SK-N-SH treated with all-trans-retinoic acid at 6 μM for 48 hours (cell line): ENCODE measurements around the gene STXBP1.

Source experiments
- ATAC-seq: fragments of 200-7000 bp; cut with Tn5 transposase; 3 replicates; pipeline ENCODE4 v1.9.1; 2020; ENCODE audit warnings: mild to moderate bottlenecking, moderate library complexity
- ARNTL ChIP-seq: fragments of 450-650 bp; formaldehyde crosslinking; IDR thresholded peaks from 2 replicates; pipeline ENCODE4 v1.5.0; 2020; ENCODE audit warnings: low read depth, mild to moderate bottlenecking, moderate library complexity, borderline replicate concordance
- BACH2 ChIP-seq: fragments of 250-450 bp; sonication (Bioruptor Pico); IDR thresholded peaks from 2 replicates; pipeline ENCODE4 v1.9.0; 2021; ENCODE audit warnings: mild to moderate bottlenecking, borderline replicate concordance
- CREB5 ChIP-seq: fragments of 250-450 bp; sonication (Bioruptor Pico); IDR thresholded peaks from 2 replicates; pipeline ENCODE4 v1.5.1; 2020; ENCODE audit warnings: low read depth, mild to moderate bottlenecking, moderate library complexity
- CSDC2 ChIP-seq: fragments of 250-450 bp; sonication (Bioruptor Pico); IDR thresholded peaks from 2 replicates; pipeline ENCODE4 v1.5.0; 2020; ENCODE audit warnings: mild to moderate bottlenecking, moderate library complexity
- CSRNP3 ChIP-seq: fragments of 250-450 bp; sonication (Bioruptor Pico); IDR thresholded peaks from 2 replicates; pipeline ENCODE4 v1.5.1; 2021; ENCODE audit warnings: mild to moderate bottlenecking, moderate library complexity
- GLIS3 ChIP-seq: fragments of 250-450 bp; sonication (Bioruptor Pico); IDR thresholded peaks from 2 replicates; pipeline ENCODE4 v1.5.0; 2020; ENCODE audit warnings: mild to moderate bottlenecking, moderate library complexity
- ISL1 ChIP-seq: fragments of 250-450 bp; sonication (Bioruptor Pico); IDR thresholded peaks from 2 replicates; pipeline ENCODE4 v2.1.2; 2022; ENCODE audit warnings: mild to moderate bottlenecking, moderate library complexity
- PATZ1 ChIP-seq: fragments of 250-450 bp; sonication (Bioruptor Pico); IDR thresholded peaks from 2 replicates; pipeline ENCODE4 v1.8.0; 2020; ENCODE audit warnings: mild to moderate bottlenecking, moderate library complexity, borderline replicate concordance
- POU6F1 ChIP-seq: fragments of 250-450 bp; sonication (Bioruptor Pico); IDR thresholded peaks from 2 replicates; pipeline ENCODE4 v1.8.0; 2021; ENCODE audit warnings: low read depth, mild to moderate bottlenecking, moderate library complexity, borderline replicate concordance
- PPARA ChIP-seq: fragments of 250-450 bp; sonication (Bioruptor Pico); IDR thresholded peaks from 2 replicates; pipeline ENCODE4 v1.5.0; 2020; ENCODE audit warnings: mild to moderate bottlenecking, borderline replicate concordance
- RARB ChIP-seq: fragments of 250-450 bp; sonication (Bioruptor Pico); IDR thresholded peaks from 2 replicates; pipeline ENCODE4 v1.8.0; 2021; ENCODE audit warnings: mild to moderate bottlenecking, moderate library complexity
- SNAI2 ChIP-seq: fragments of 250-450 bp; sonication (Bioruptor Pico); IDR thresholded peaks from 2 replicates; pipeline ENCODE4 v1.5.0; 2020; ENCODE audit warnings: mild to moderate bottlenecking, moderate library complexity
- TOX ChIP-seq: fragments of 250-450 bp; sonication (Bioruptor Pico); IDR thresholded peaks from 2 replicates; pipeline ENCODE4 v1.8.0; 2021; ENCODE audit warnings: mild to moderate bottlenecking, moderate library complexity, borderline replicate concordance
- ZC3H10 ChIP-seq: fragments of 250-450 bp; sonication (Bioruptor Pico); IDR thresholded peaks from 2 replicates; pipeline ENCODE4 v1.5.1; 2021; ENCODE audit warnings: mild to moderate bottlenecking, moderate library complexity
- ZFP3 ChIP-seq: fragments of 250-450 bp; sonication (Bioruptor Pico); IDR thresholded peaks from 2 replicates; pipeline ENCODE4 v1.5.0; 2020; ENCODE audit warnings: mild to moderate bottlenecking, moderate library complexity
- ZFP30 ChIP-seq: fragments of 450-650 bp; formaldehyde crosslinking; IDR thresholded peaks from 2 replicates; pipeline ENCODE4 v1.5.0; 2022; ENCODE audit warnings: mild to moderate bottlenecking, moderate library complexity
- ZNF565 ChIP-seq: fragments of 450-650 bp; formaldehyde crosslinking; conservative IDR thresholded peaks from 2 replicates; pipeline ENCODE4 v1.5.0; 2020; ENCODE audit warnings: low read depth, mild to moderate bottlenecking, moderate library complexity
- ZNF70 ChIP-seq: fragments of 450-650 bp; formaldehyde crosslinking; IDR thresholded peaks from 2 replicates; pipeline ENCODE4 v1.5.0; 2020; ENCODE audit warnings: mild to moderate bottlenecking, moderate library complexity
- ZNF8 ChIP-seq: fragments of 450-650 bp; formaldehyde crosslinking; IDR thresholded peaks from 2 replicates; pipeline ENCODE4 v1.5.0; 2020; ENCODE audit warnings: mild to moderate bottlenecking, moderate library complexity

STXBP1 gene

GRCh38 chr9:127728808-127729207, 116.7 kb downstream of the STXBP1 start:
- TF ChIP-seq CREB5 (CRISPR knock-in tag) (no peak), ZNF70 (CRISPR knock-in tag) (no peak), ZFP30 (CRISPR knock-in tag) (no peak), SNAI2 (no peak), ZNF565 (CRISPR knock-in tag) (no peak), ZFP3 (CRISPR knock-in tag) (no peak), PATZ1 (CRISPR knock-in tag) (no peak), BACH2 (CRISPR knock-in tag) (no peak), CSRNP3 (CRISPR knock-in tag) (no peak), POU6F1 (CRISPR knock-in tag) (no peak)
- ATAC-seq, result no peak

GRCh38 chr9:127729522-127730256, 117.6 kb downstream of the STXBP1 start:
- no peak for ATAC-seq

GRCh38 chr9:127730262-127730661, 118.2 kb downstream of the STXBP1 start:
- no peak for ATAC-seq
- no peak for TF ChIP-seq ISL1 (CRISPR knock-in tag)
- no peak for TF ChIP-seq ARNTL
- TF ChIP-seq PATZ1 (CRISPR knock-in tag), result no peak
- no peak for TF ChIP-seq CSDC2 (CRISPR knock-in tag)
- no peak for TF ChIP-seq CREB5 (CRISPR knock-in tag)
- TF ChIP-seq ZC3H10 (CRISPR knock-in tag), result no peak
- no peak for TF ChIP-seq PPARA (CRISPR knock-in tag)
- TF ChIP-seq ZNF565 (CRISPR knock-in tag), result no peak
- no peak for TF ChIP-seq ZNF70 (CRISPR knock-in tag)
- no peak for TF ChIP-seq BACH2 (CRISPR knock-in tag)
- TF ChIP-seq TOX (CRISPR knock-in tag), result no peak
- no peak for TF ChIP-seq RARB (CRISPR knock-in tag)
- TF ChIP-seq POU6F1 (CRISPR knock-in tag), result no peak
- no peak for TF ChIP-seq ZFP30 (CRISPR knock-in tag)

More at GRCh38 chr9:127729522-127730256, 117.6 kb downstream of the STXBP1 start:
- TF ChIP-seq ISL1 (CRISPR knock-in tag) (no peak), PPARA (CRISPR knock-in tag) (no peak), GLIS3 (no peak), POU6F1 (CRISPR knock-in tag) (no peak), ZNF8 (CRISPR knock-in tag) (no peak)
- TF ChIP-seq, all 23 proteins: peak for 0
